Adrenal gland (tissue), 12 donors: ENCODE data around the gene BCL2A1. TPM values are rescaled to one million over a fixed set of nuclear protein-coding genes. Genes with fewer than 3 reads are reported as not detected.
"Not testable (repeated sequence)": the region's sequence is repeated elsewhere in the genome, so short reads cannot be mapped to it uniquely, and the experiment has no call there.

Experiments used
- DNase-seq, 7 donors: peaks; one replicate each; pipeline ENCODE4 v3.0.0-alpha.2; 2019 to 2020
- H3K27ac ChIP-seq, 5 donors: fragments of 200-600 bp; sonication (generic) in 4 of 5; 1 replicate in 3 of 5; 2 replicates in 2 of 5; pipeline versions ENCODE4 v1.5.1 to v1.8.0; 2016 to 2020; ENCODE audit warnings: mild to moderate bottlenecking in 1 of 5
- H3K27me3 ChIP-seq: fragments of 200-600 bp; 2 replicates; pipeline ENCODE4 v1.8.0; 2021
- H3K36me3 ChIP-seq, 2 donors: fragments of 200-600 bp; replicated peaks in 1 of 2; 1 replicate in 1 of 2; 2 replicates in 1 of 2; pipeline versions ENCODE4 v1.5.1 to v1.8.0; 2018 to 2022
- H3K4me1 ChIP-seq, 2 donors: fragments of 200-600 bp; replicated peaks in 1 of 2; 1 replicate in 1 of 2; 2 replicates in 1 of 2; pipeline versions ENCODE4 v1.5.1 to v1.8.0; 2018 to 2021
- H3K4me3 ChIP-seq, 4 donors: fragments of 200-600 bp; sonication (generic) in 3 of 4; one replicate each; pipeline ENCODE4 v1.5.1; 2016 to 2018
- H3K9me3 ChIP-seq, 3 donors: fragments of 200-600 bp; sonication (generic) in 1 of 3; replicated peaks in 1 of 3; 1 replicate in 2 of 3; 2 replicates in 1 of 3; pipeline versions ENCODE4 v1.5.1 to v1.8.0; 2016 to 2021
- POLR2A ChIP-seq, 2 donors: fragments of 450-650 bp; IDR thresholded peaks; one replicate each; pipeline ENCODE4 v1.6.1; 2017; ENCODE audit warnings: antibody characterized with exemption in 2 of 2, mild to moderate bottlenecking in 2 of 2, moderate library complexity in 1 of 2
- WGBS, 4 donors: extraction: QIAGEN DNeasy Blood & Tissue Kit in 2 of 4; methylation state at CpG; one replicate each; pipeline versions ENCODE4 v1.1.5 to v1.1.7; 2013 to 2017; 5-methylcytosine and 5-hydroxymethylcytosine counted together
- intact Hi-C, 2 donors: fragments of 100-400 bp; cut with DNase I; formaldehyde crosslinking; loops; one replicate each; pipeline versions ENCODE4 v1.14.1 to v1.15.0; 2022 to 2023
- polyA plus RNA-seq, 3 donors: library from polyadenylated mRNA; stranded (reverse); fragments of 200-250 nt in 2 of 3; fragments of 350-450 nt in 1 of 3; fragmentation: Illumina TruSeq in 1 of 3; extraction: RNeasy Lipid Tissue Mini Kit (QIAGEN cat#74804) in 1 of 3; gene quantifications; one replicate each; pipeline ENCODE4 v1.2.3, GENCODE V29; 2013 to 2014
- total RNA-seq, 9 donors: library from RNA; depleted of rRNA in 4 of 9; stranded (reverse); fragments of >200 nt in 4 of 9; fragments of 120-200 nt in 1 of 9; fragmentation: NEBNext Ultra II Directional in 1 of 9; extraction: Animal tissue kit (Norgen Biotek cat#: 25700) in 1 of 9; gene quantifications; one replicate each; pipeline versions ENCODE4 v1.1.0 to v1.2.4, GENCODE V29; 2013 to 2023
- TF ChIP-seq, protein P1 (sequence below), 6 experiments: fragments of 450-650 bp in 4 of 6; fragments of 200-600 bp in 2 of 6; sonication (generic) in 1 of 6; IDR thresholded peaks; 1 replicate in 5 of 6; 2 replicates in 1 of 6; pipeline versions ENCODE4 v1.5.1 to v1.8.0; 2016 to 2021; ENCODE audit warnings: antibody characterized with exemption in 6 of 6, mild to moderate bottlenecking in 2 of 6, moderate library complexity in 1 of 6
- donor health status: healthy with polysubstance abuse.
- donor health status: Bipolar disorder and iron deficiency.
- donor health status: DM: yes; HTN: yes; CAD: no.
- donor health status: DM: no; HTN: no; CAD: no.
- donor health status: DM: no; HTN: no; CAD: no.
- donor health status: DM: yes; HTN: yes; CAD: no.

Gene BCL2A1
- total and polyA plus RNA-seq, 12 donors = 0.56 to 19.1 (median 1.4) TPM; not detected in 1

DNA sequence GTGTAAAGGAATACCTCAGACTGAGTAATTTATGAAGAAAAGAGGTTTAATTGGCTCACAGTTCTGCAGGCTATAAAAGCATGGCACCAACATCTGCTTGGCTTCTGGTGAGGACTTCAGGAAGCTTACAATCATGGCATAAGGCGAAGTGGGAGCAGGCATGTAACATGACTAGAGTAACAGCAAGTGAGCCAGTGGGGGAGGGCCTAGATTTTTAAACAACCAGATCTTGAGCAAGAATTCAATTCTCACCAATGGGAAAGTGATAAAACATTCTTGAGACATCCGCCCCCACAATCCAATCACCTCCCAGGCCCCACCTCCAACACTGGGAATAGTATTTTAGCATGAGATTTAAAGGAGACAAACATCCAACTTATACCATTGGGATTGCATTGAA lies 44.2 kb upstream of the BCL2A1 start:
- TF ChIP-seq, protein P1, sequence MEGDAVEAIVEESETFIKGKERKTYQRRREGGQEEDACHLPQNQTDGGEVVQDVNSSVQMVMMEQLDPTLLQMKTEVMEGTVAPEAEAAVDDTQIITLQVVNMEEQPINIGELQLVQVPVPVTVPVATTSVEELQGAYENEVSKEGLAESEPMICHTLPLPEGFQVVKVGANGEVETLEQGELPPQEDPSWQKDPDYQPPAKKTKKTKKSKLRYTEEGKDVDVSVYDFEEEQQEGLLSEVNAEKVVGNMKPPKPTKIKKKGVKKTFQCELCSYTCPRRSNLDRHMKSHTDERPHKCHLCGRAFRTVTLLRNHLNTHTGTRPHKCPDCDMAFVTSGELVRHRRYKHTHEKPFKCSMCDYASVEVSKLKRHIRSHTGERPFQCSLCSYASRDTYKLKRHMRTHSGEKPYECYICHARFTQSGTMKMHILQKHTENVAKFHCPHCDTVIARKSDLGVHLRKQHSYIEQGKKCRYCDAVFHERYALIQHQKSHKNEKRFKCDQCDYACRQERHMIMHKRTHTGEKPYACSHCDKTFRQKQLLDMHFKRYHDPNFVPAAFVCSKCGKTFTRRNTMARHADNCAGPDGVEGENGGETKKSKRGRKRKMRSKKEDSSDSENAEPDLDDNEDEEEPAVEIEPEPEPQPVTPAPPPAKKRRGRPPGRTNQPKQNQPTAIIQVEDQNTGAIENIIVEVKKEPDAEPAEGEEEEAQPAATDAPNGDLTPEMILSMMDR (IDR thresholded peaks at IDR 0.05) = no peak
- TF ChIP-seq POLR2A (IDR thresholded peaks at IDR 0.05) = no peak
- no peak overlapping the region for H3K27ac ChIP-seq
- no peaks in the 10 kb centered on the region for H3K27me3 ChIP-seq
- H3K4me1 ChIP-seq = no peaks in the 10 kb centered on the region
- no peak overlapping the region for H3K4me3 ChIP-seq
- peak in 1 of 7 donors; percentile 23 for DNase-seq
- no peaks in the 10 kb centered on the region for H3K9me3 ChIP-seq
- intact Hi-C loops = no loop called here
- H3K36me3 ChIP-seq = no peaks in the 10 kb centered on the region
- WGBS, 4 donors = 90 to 92% (median 91%) methylated on average over 2 of the region's 2 CpGs

GRCh38 chr15:80014186-80014585 lies 43.2 kb upstream of the BCL2A1 start:
- H3K27me3 ChIP-seq, H3K4me3 ChIP-seq, intact Hi-C loops, DNase-seq, H3K4me1 ChIP-seq, H3K36me3 ChIP-seq, H3K9me3 ChIP-seq, H3K27ac ChIP-seq: not testable (repeated sequence)
- 93 to 97% (median 96%) methylated on average over 7 of the region's 7 CpGs for WGBS, 4 donors

DNA sequence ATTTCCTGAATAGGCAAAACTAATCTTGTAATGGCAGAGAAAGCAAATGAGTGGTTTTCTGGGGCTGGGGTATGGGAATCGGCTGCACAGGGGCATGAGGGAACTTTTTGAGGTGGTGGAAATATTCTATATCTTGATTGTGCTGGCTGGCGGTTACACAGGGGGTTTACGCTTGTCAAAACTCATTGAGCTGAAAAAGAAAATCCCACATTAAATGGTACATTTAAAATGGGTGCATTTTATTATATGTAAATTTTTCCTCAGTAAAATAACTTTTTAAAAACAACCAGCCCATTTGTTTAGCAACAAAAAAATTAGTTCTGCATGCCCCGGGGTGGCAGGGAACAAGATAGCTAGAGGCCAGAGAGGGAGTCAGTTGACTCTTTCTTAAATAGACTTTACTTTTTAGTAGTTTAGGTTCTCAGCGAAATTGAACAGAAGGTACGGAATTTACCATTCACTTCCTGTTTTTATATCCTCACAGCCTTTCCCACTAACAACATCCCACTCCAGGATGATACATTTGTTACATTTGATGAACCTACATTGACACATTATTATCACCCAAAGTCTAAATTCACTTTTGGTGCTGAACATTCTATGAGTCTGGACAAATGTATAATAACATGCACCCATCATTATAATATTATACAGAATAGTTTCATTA lies 41.2 kb upstream of the BCL2A1 start:
- TF ChIP-seq POLR2A (IDR thresholded peaks at IDR 0.05) = no peak
- TF ChIP-seq, protein P1 (IDR thresholded peaks at IDR 0.05) = no peak
- no peaks in the 10 kb centered on the region for H3K36me3 ChIP-seq
- 77 to 81% (median 79%) methylated on average over 6 of the region's 6 CpGs for WGBS, 4 donors

DNA sequence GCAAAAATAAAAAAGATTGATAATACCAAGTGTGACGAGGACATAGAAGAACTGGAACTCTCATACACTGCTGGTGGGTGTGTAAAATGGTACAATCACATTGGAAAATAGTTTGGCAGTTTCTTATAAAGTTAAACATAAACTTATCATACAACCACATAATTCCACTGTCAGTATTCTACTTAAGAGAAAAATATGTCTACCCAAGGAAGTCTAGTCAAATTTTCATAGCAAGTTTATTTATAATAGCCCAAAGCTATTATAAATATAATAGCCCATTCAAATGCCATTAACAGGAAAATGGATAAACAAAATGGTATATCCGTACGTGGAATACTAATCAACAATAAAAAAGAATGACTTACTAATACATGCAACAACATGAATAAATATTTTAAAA lies 40.6 kb upstream of the BCL2A1 start:
- DNase-seq = no peak
- no peaks in the 10 kb centered on the region for H3K4me1 ChIP-seq
- intact Hi-C loops = no loop called here
- no peak overlapping the region for H3K27ac ChIP-seq
- no peaks in the 10 kb centered on the region for H3K36me3 ChIP-seq
- H3K27me3 ChIP-seq = no peaks in the 10 kb centered on the region
- H3K9me3 ChIP-seq = no peaks in the 10 kb centered on the region
- 68 to 82% (median 78%) methylated on average over 3 of the region's 3 CpGs for WGBS, 4 donors
- H3K4me3 ChIP-seq = no peak overlapping the region
- no peak for TF ChIP-seq POLR2A (IDR thresholded peaks at IDR 0.05)
- TF ChIP-seq, protein P1 (IDR thresholded peaks at IDR 0.05) = no peak

More for the DNA sequence above, 41.2 kb upstream of the BCL2A1 start:
- Histone ChIP-seq H3K27ac (no peak overlapping the region), H3K4me3 (no peak overlapping the region), H3K27me3 (no peaks in the 10 kb centered on the region), H3K4me1 (no peaks in the 10 kb centered on the region), H3K9me3 (no peaks in the 10 kb centered on the region)
- no peak for DNase-seq
- intact Hi-C loops = no loop called here

DNA sequence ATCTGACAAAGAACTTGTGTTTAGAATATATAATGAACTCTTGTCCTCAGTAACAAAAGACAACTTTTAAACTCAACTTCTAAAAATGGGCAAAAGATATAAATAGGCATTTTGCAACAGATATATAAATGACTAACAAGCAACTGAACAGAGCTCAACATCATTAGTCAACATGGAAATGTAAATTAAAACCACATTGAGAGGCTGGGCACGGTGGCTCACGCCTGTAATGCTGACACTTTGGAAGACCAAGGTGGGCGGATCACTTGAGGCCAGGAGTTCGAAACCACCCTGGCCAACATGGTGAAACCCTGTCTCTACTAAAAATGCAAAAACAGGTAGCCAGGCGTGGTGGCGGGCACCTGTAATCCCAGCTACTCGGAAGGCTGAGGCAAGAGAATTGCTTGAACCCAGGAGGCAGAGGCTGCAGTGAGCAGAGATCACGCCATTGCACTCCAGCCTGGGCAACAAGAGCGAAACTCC lies 40.1 kb upstream of the BCL2A1 start:
- H3K9me3 ChIP-seq, H3K36me3 ChIP-seq, intact Hi-C loops, H3K4me3 ChIP-seq, H3K27ac ChIP-seq, H3K4me1 ChIP-seq, H3K27me3 ChIP-seq: not testable (repeated sequence)
- 79 to 86% (median 82%) methylated on average over 9 of the region's 9 CpGs for WGBS, 4 donors
- peak in 1 of 7 donors; percentile 14 for DNase-seq
